8988T (cell line): Measurements from ENCODE around the gene ACMSD.

Source experiments
- DNase-seq: peaks from one replicate; pipeline ENCODE4 v3.0.0; 2011

The ACMSD gene

GRCh38 chr2:134910763-134911399 is 72.5 kb downstream of the ACMSD start:
- DNase-seq = no peak

- DNase-seq = no peak
Measured at GRCh38 chr2:134911400-134911785, 73.0 kb downstream of the ACMSD start.

- DNase-seq = no peak
Measured at GRCh38 chr2:134912361-134912760, 73.9 kb downstream of the ACMSD start.

GRCh38 chr2:134917360-134917865 is 79.0 kb downstream of the ACMSD start:
- no peak for DNase-seq

- DNase-seq = no peak
Measured at GRCh38 chr2:134917888-134918525, 79.6 kb downstream of the ACMSD start.

GRCh38 chr2:134918526-134919340 is 80.3 kb downstream of the ACMSD start, which contains the start of gene CCNT2:
Gene CCNT2 (plus strand): TSS chr2:134918822. CDS start chr2:134918855, 33 bp downstream.
- DNase-seq = peak; percentile 83

GRCh38 chr2:134919341-134920210 is 81.2 kb downstream of the ACMSD start:
- DNase-seq = no peak

GRCh38 chr2:134924912-134925311 is 86.5 kb downstream of the ACMSD start:
- DNase-seq = no peak

- DNase-seq = no peak
Measured at GRCh38 chr2:134926231-134926931, 88.0 kb downstream of the ACMSD start.

- no peak for DNase-seq
Measured at GRCh38 chr2:134927195-134927594, 88.8 kb downstream of the ACMSD start.

- DNase-seq = no peak
Measured at GRCh38 chr2:134932864-134933526, 94.6 kb downstream of the ACMSD start.

- no peak for DNase-seq
Measured at GRCh38 chr2:134933732-134934131, 95.3 kb downstream of the ACMSD start.

- no peak for DNase-seq
Measured at GRCh38 chr2:134934150-134934549, 95.7 kb downstream of the ACMSD start.

- DNase-seq = no peak
Measured at GRCh38 chr2:134934641-134935040, 96.2 kb downstream of the ACMSD start.

- DNase-seq = no peak
Measured at GRCh38 chr2:134936691-134937090, 98.3 kb downstream of the ACMSD start.

- no peak for DNase-seq
Measured at GRCh38 chr2:134943540-134943939, 105.1 kb downstream of the ACMSD start.

- DNase-seq = no peak
Measured at GRCh38 chr2:134944975-134945374, 106.6 kb downstream of the ACMSD start.

GRCh38 chr2:134946073-134946472 is 107.7 kb downstream of the ACMSD start:
- DNase-seq = no peak

- no peak for DNase-seq
Measured at GRCh38 chr2:134949981-134950708, 111.7 kb downstream of the ACMSD start.

- DNase-seq = no peak
Measured at GRCh38 chr2:134950886-134951285, 112.5 kb downstream of the ACMSD start.
